GM12878 (cell line): ENCODE results near the gene IRX1. TPM values are rescaled to one million over a fixed set of nuclear protein-coding genes. Genes with fewer than 3 reads are reported as not detected.

Source experiments
- ATAC-seq: fragments of 200-7000 bp; cut with Tn5 transposase; 3 replicates; pipeline ENCODE4 v1.9.1; 2020; ENCODE audit warnings: mild to moderate bottlenecking, moderate library complexity
- BruUV-seq: library from RNA; stranded (reverse); fragments of 400-500 nt; replicated peaks from 2 replicates; lab custom pipeline; 2021; lab: Mats Ljungman, UMichigan
- CTCF ChIA-PET: fragments of 300-600 bp; sonication (Branson Sonifier 250); formaldehyde crosslinking; extraction: SDS; loops from one replicate; lab custom pipeline; 2021; ENCODE audit warnings: inconsistent platforms; lab: Yijun Ruan, JAX
- POLR2A ChIA-PET: fragments of 350-600 bp; formaldehyde crosslinking; extraction: SDS; loops from one replicate; lab custom pipeline; 2021; ENCODE audit warnings: inconsistent platforms; lab: Charles Lee
- RAD21 ChIA-PET: fragments of 300-600 bp; sonication (Branson Sonifier 250); formaldehyde crosslinking; loops from one replicate; lab custom pipeline; 2023; ENCODE audit warnings: antibody characterized with exemption; ENCODE audit not compliant: unreplicated experiment; lab: Charles Lee
- SMC1A ChIA-PET: fragments of 300-600 bp; sonication (Branson Sonifier 250); formaldehyde crosslinking; loops from one replicate; lab custom pipeline; 2023; ENCODE audit not compliant: unreplicated experiment, uncharacterized antibody; lab: Charles Lee
- DNase-seq: peaks from one replicate; pipeline ENCODE4 v3.0.0-alpha.2; 2011; ENCODE audit warnings: low read depth, low spot score
- FAIRE-seq: peaks from 3 replicates; lab custom pipeline; 2011; peaks lifted over from hg19 to GRCh38; lab: Jason Lieb, UNC
- H2AFZ ChIP-seq: 2 replicates; pipeline ENCODE4 v1.6.0; 2011; ENCODE audit warnings: low read depth, low read length, control low read depth; ENCODE audit not compliant: control insufficient read depth
- H3K27ac ChIP-seq: 2 replicates; pipeline ENCODE4 v1.5.1; 2011; ENCODE audit warnings: control low read depth; ENCODE audit not compliant: control insufficient read depth, insufficient read depth
- H3K27me3 ChIP-seq, 2 experiments: replicated peaks in 1 of 2; 2 replicates each; pipeline versions ENCODE4 v1.6.0 to v1.6.1; 2011; ENCODE audit warnings: low read length in 1 of 2; ENCODE audit not compliant: control insufficient read depth in 2 of 2, insufficient read depth in 2 of 2
- H3K36me3 ChIP-seq, 2 experiments: 2 replicates each; pipeline ENCODE4 v1.5.1; 2011; ENCODE audit warnings: low read length in 1 of 2; ENCODE audit not compliant: control insufficient read depth in 2 of 2, insufficient read depth in 2 of 2
- H3K4me1 ChIP-seq: 2 replicates; pipeline ENCODE4 v1.6.1; 2011; ENCODE audit warnings: mild to moderate bottlenecking, low read length, moderate library complexity, mixed read lengths; ENCODE audit not compliant: control insufficient read depth, insufficient read depth
- H3K4me2 ChIP-seq: 2 replicates; pipeline ENCODE4 v1.6.0; 2011; ENCODE audit warnings: control low read depth; ENCODE audit not compliant: control insufficient read depth, insufficient read depth
- H3K4me3 ChIP-seq: fragments of 200-600 bp; sonication (generic); 2 replicates; pipeline ENCODE4 v1.5.1; 2016
- H3K79me2 ChIP-seq: 2 replicates; pipeline ENCODE4 v1.6.0; 2011; ENCODE audit warnings: low read length; ENCODE audit not compliant: control insufficient read depth, insufficient read depth
- H3K9ac ChIP-seq: 2 replicates; pipeline ENCODE4 v1.8.0; 2011; ENCODE audit warnings: low read length, control low read depth, mixed read lengths; ENCODE audit not compliant: control insufficient read depth, insufficient read depth
- H3K9me3 ChIP-seq: replicated peaks from 3 replicates; pipeline ENCODE4 v1.5.1; 2011; ENCODE audit warnings: mild to moderate bottlenecking, low read length; ENCODE audit not compliant: control insufficient read depth, insufficient read depth
- H4K20me1 ChIP-seq: 2 replicates; pipeline ENCODE4 v1.6.0; 2011; ENCODE audit not compliant: control insufficient read depth, insufficient read depth
- BHLHE40 ChIP-seq, 2 experiments: fragments of 450-650 bp in 1 of 2; IDR thresholded peaks; 2 replicates each; pipeline ENCODE4 v1.6.1; 2011 to 2017; ENCODE audit warnings: low read depth in 2 of 2, borderline replicate concordance in 1 of 2, improper control_type of control experiment in 1 of 2, low read length in 1 of 2, mild to moderate bottlenecking in 1 of 2
- HSF1 ChIP-seq: fragments of 150-350 bp; IDR thresholded peaks from 2 replicates; pipeline ENCODE4 v1.6.1; 2014; ENCODE audit warnings: mild to moderate bottlenecking, low read depth, low read length
- MTA3 ChIP-seq: IDR thresholded peaks from 2 replicates; pipeline ENCODE4 v1.6.1; 2012; ENCODE audit warnings: low read length, inconsistent platforms, borderline replicate concordance
- ZBTB33 ChIP-seq: fragments of 450-650 bp; IDR thresholded peaks from 2 replicates; pipeline ENCODE4 v1.6.1; 2017; ENCODE audit warnings: mild to moderate bottlenecking
- WGBS: methylation state at CpG from one replicate; pipeline ENCODE4 v1.1.6; 2016; ENCODE audit warnings: low lambda C conversion rate; ENCODE audit not compliant: insufficient replicate concordance, insufficient coverage; ENCODE audit errors: missing lambda C conversion rate; 5-methylcytosine and 5-hydroxymethylcytosine counted together
- in situ Hi-C: fragments of 300-500 bp; cut with MboI; formaldehyde crosslinking; loops from 9 replicates; pipeline ENCODE4 v1.14.3; 2018; ENCODE audit warnings: mixed read lengths
- intact Hi-C: fragments of 100-400 bp; cut with micrococcal nuclease; formaldehyde crosslinking; loops from one replicate; pipeline ENCODE4 v1.14.2; 2022; ENCODE audit not compliant: unreplicated experiment
- polyA plus RNA-seq, 11 experiments: library from polyadenylated mRNA; depleted of rRNA in 4 of 11; unstranded in 6 of 11; stranded (reverse) in 5 of 11; fragments of >200 nt; fragmentation: Nextera tagmentation in 4 of 11; fragmentation: Illumina TruSeq in 1 of 11; extraction: Ambion mirVana in 4 of 11; extraction: Trizol in 1 of 11; gene quantifications; 1 replicate in 1 of 11; 2 replicates in 10 of 11; pipeline versions ENCODE4 v1.2.1 to v1.2.3, GENCODE V29; 2011 to 2016; ENCODE audit warnings: inconsistent platforms in 2 of 11, missing spikeins in 2 of 11, low read depth in 1 of 11
- total RNA-seq, 4 experiments: library from RNA; depleted of rRNA in 3 of 4; stranded (reverse); fragments of >200 nt in 3 of 4; fragmentation: Illumina TruSeq in 1 of 4; extraction: Trizol in 1 of 4; gene quantifications; 2 replicates each; pipeline versions ENCODE4 v1.2.1 to v1.2.3, GENCODE V29; 2013 to 2021

Gene IRX1
- total and polyA plus RNA-seq, 10 of the 15 experiments (the other 5 are each of a cell fraction or from before 2014, with no cell fraction given) = not detected

GRCh38 chr5:3564116-3564515 lies 31.5 kb upstream of the IRX1 start:
- CTCF ChIA-PET = no interaction called here
- Histone ChIP-seq H3K4me1 (no peaks in the 10 kb centered on the region), H2AFZ (no peak overlapping the region), H3K27me3 (no peaks in the 10 kb centered on the region), H3K9ac (no peak overlapping the region), H3K27ac (no peak overlapping the region), H3K36me3 (no peaks in the 10 kb centered on the region), H3K4me3 (no peak overlapping the region), H4K20me1 (no peaks in the 10 kb centered on the region), H3K4me2 (no peak overlapping the region), H3K9me3 (no peaks in the 10 kb centered on the region; the same call in 2 of the 3 replicates), H3K79me2 (no peaks in the 10 kb centered on the region)
- SMC1A ChIA-PET = no interaction called here
- in situ Hi-C loops (no loop called here), intact Hi-C loops (no loop called here)
- TF ChIP-seq BHLHE40 (IDR thresholded peaks at IDR 0.05; ENCODE audit: borderline replicate concordance in 1 of 2, low read depth in 2 of 2, low read length in 1 of 2) (no peak), MTA3 (no peak), HSF1 (no peak), ZBTB33 (no peak)
- POLR2A ChIA-PET = no interaction called here
- no TSS peak for BruUV-seq
- WGBS = 0% methylated on average over 2 of the region's 2 CpGs
- RAD21 ChIA-PET = no interaction called here
- DNase-seq (no peak), FAIRE-seq (no peak), ATAC-seq (no peak)
